ENCODE results near the gene DNAJC1.

Gene DNAJC1

DNA sequence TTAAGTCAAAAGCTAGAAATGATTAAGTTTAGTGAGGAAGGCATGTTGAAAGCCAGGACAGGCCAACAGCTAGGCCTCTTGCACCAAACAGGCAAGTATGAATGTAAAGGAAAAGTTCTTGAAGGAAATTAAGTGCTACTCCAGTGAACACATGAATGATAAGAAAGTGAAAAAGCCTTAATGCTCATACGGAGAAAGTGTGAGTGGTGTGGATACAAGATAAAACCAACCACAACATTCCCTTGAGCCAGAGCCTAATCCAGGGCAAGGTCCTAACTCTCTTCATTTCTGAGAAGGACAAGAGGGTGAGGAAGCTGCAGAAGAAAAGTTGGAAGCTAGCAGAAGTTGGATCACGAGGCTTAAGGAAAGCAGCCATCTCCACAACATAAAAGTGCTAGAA lies 53.0 kb downstream of the DNAJC1 start:
- Histone ChIP-seq H3K27ac (ENCODE audit: low read depth, low read length) (no peak overlapping the region), H3K9me3 (ENCODE audit: control insufficient read depth, insufficient read depth, low read length) (no peaks in the 10 kb centered on the region), H3K9me2 (replicated peaks; ENCODE audit: control insufficient read depth, low read length) (no peaks in the 10 kb centered on the region), H3K4me3 (ENCODE audit: low read length) (no peak overlapping the region), H3K4me1 (ENCODE audit: control insufficient read depth, low read length) (peaks cover 15% of the 10 kb centered on the region), H3K4me2 (ENCODE audit: low read length) (no peak overlapping the region), H3K79me2 (ENCODE audit: control insufficient read depth, low read length) (no peaks in the 10 kb centered on the region), H3K36me3 (ENCODE audit: control insufficient read depth, low read length) (no peaks in the 10 kb centered on the region), H3K27me3 (ENCODE audit: control insufficient read depth, low read length) (no peaks in the 10 kb centered on the region), H3F3A (ENCODE audit: control insufficient read depth, insufficient read depth) (peaks cover 3% of the 10 kb centered on the region; the same call in 1 of the 2 replicates), H4K20me1 (ENCODE audit: control insufficient read depth, insufficient read depth, low read depth, low read length) (no peaks in the 10 kb centered on the region)
- TF ChIP-seq, protein P1, sequence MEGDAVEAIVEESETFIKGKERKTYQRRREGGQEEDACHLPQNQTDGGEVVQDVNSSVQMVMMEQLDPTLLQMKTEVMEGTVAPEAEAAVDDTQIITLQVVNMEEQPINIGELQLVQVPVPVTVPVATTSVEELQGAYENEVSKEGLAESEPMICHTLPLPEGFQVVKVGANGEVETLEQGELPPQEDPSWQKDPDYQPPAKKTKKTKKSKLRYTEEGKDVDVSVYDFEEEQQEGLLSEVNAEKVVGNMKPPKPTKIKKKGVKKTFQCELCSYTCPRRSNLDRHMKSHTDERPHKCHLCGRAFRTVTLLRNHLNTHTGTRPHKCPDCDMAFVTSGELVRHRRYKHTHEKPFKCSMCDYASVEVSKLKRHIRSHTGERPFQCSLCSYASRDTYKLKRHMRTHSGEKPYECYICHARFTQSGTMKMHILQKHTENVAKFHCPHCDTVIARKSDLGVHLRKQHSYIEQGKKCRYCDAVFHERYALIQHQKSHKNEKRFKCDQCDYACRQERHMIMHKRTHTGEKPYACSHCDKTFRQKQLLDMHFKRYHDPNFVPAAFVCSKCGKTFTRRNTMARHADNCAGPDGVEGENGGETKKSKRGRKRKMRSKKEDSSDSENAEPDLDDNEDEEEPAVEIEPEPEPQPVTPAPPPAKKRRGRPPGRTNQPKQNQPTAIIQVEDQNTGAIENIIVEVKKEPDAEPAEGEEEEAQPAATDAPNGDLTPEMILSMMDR (IDR thresholded peaks at IDR 0.05; ENCODE audit: low read depth, low read length, poor library complexity, severe bottlenecking) = no peak
- TF ChIP-seq EZH2phosphoT487 (IDR thresholded peaks at IDR 0.05; ENCODE audit: borderline replicate concordance, low read length) = no peak

DNA sequence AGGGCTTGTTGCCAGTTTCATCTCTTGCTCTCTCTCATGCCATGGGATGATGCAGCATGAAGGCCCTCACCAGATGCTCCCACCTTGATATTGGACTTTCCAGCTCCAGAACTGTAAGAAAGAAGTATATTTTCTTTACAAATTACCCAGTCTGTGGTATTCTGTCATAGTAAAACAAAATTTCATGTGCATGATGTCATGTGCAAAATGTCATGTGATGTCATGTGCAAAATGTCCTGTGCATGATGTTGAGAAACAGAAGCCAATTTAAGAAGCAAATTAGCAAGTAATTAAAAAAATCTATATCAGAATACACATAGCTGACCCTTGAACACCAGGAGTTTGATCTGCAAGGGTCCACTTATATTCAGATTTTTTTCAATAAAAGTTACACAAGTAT lies 56.6 kb downstream of the DNAJC1 start:
- no peak for TF ChIP-seq EZH2phosphoT487 (IDR thresholded peaks at IDR 0.05; ENCODE audit: borderline replicate concordance, low read length)
- TF ChIP-seq, protein P1 (IDR thresholded peaks at IDR 0.05; ENCODE audit: low read depth, low read length, poor library complexity, severe bottlenecking) = no peak
- no peaks in the 10 kb centered on the region for H3K27me3 ChIP-seq (ENCODE audit: control insufficient read depth, low read length)
- H3K9me2 ChIP-seq (replicated peaks; ENCODE audit: control insufficient read depth, low read length) = no peaks in the 10 kb centered on the region
- H3K4me2 ChIP-seq (ENCODE audit: low read length) = no peak overlapping the region
- no peaks in the 10 kb centered on the region for H3K9me3 ChIP-seq (ENCODE audit: control insufficient read depth, insufficient read depth, low read length)
- H3K36me3 ChIP-seq (ENCODE audit: control insufficient read depth, low read length) = no peaks in the 10 kb centered on the region
- no peak overlapping the region for H3K27ac ChIP-seq (ENCODE audit: low read depth, low read length)
- H3K4me3 ChIP-seq (ENCODE audit: low read length) = no peak overlapping the region
- no peaks in the 10 kb centered on the region for H3K4me1 ChIP-seq (ENCODE audit: control insufficient read depth, low read length)
- H3K79me2 ChIP-seq (ENCODE audit: control insufficient read depth, low read length) = no peaks in the 10 kb centered on the region
- H4K20me1 ChIP-seq (ENCODE audit: control insufficient read depth, insufficient read depth, low read depth, low read length) = no peaks in the 10 kb centered on the region
- no peaks in the 10 kb centered on the region for H3F3A ChIP-seq (ENCODE audit: control insufficient read depth, insufficient read depth)

DNA sequence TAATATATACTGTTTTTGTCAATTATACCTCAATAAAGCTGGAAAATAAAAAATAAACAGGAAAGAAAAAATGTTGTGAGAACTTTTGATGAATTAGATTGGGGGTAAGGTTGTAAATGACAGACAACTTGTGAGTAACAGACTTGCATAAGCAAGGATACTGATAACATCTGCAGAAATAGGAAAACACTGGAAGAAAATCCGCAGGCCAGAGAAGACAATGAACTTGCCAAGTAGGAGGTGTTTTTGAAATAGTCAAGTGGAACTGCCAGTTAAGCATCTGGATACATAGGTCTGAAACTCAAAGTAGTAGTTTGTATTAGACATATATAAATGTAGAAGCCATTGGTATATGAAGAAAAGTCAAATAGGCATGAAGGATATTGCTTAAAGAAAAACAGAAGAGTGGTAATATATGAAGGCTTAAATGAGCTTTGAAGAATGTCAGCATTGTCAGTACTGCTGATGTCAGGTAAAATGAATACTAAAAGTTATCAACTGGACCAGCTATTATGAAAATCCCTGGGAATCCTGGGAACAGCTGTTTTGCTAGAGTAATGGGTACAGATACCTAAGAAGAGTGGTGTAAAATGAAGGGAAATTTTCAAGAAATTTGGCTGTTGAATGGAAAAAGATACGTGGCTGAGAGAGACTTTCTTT lies 58.7 kb downstream of the DNAJC1 start:
- no peaks in the 10 kb centered on the region for H3K27me3 ChIP-seq (ENCODE audit: control insufficient read depth, low read length)
- no peaks in the 10 kb centered on the region for H3F3A ChIP-seq (ENCODE audit: control insufficient read depth, insufficient read depth)
- no peak overlapping the region for H3K4me2 ChIP-seq (ENCODE audit: low read length)
- no peaks in the 10 kb centered on the region for H4K20me1 ChIP-seq (ENCODE audit: control insufficient read depth, insufficient read depth, low read depth, low read length)
- H3K9me2 ChIP-seq (replicated peaks; ENCODE audit: control insufficient read depth, low read length) = no peaks in the 10 kb centered on the region
- H3K27ac ChIP-seq (ENCODE audit: low read depth, low read length) = no peak overlapping the region
- no peaks in the 10 kb centered on the region for H3K36me3 ChIP-seq (ENCODE audit: control insufficient read depth, low read length)
- no peaks in the 10 kb centered on the region for H3K9me3 ChIP-seq (ENCODE audit: control insufficient read depth, insufficient read depth, low read length)
- no peaks in the 10 kb centered on the region for H3K79me2 ChIP-seq (ENCODE audit: control insufficient read depth, low read length)
- no peaks in the 10 kb centered on the region for H3K4me1 ChIP-seq (ENCODE audit: control insufficient read depth, low read length)
- TF ChIP-seq, protein P1 (IDR thresholded peaks at IDR 0.05; ENCODE audit: low read depth, low read length, poor library complexity, severe bottlenecking) = no peak
- TF ChIP-seq EZH2phosphoT487 (IDR thresholded peaks at IDR 0.05; ENCODE audit: borderline replicate concordance, low read length) = no peak
- no peak overlapping the region for H3K4me3 ChIP-seq (ENCODE audit: low read length)
